ENCODE measurements around the gene FGF19.
"Not testable (repeated sequence)": the region's sequence is repeated elsewhere in the genome, so short reads cannot be mapped to it uniquely, and the experiment has no call there.

Gene FGF19

GRCh38 chr11:69695581-69695980 lies 8.2 kb downstream of the FGF19 start:
- no peak for DNase-seq

- DNase-seq, result no peak
Observed at GRCh38 chr11:69694781-69695180, 9.0 kb downstream of the FGF19 start.

- DNase-seq, result no peak
Observed at GRCh38 chr11:69692422-69692821, 11.4 kb downstream of the FGF19 start.

- no peak for DNase-seq
Observed at GRCh38 chr11:69691463-69691862, 12.4 kb downstream of the FGF19 start.

GRCh38 chr11:69689484-69690319 lies 14.1 kb downstream of the FGF19 start:
- no peak for DNase-seq

- DNase-seq, result not testable (repeated sequence)
Observed at GRCh38 chr11:69687969-69688771, 15.7 kb downstream of the FGF19 start.

GRCh38 chr11:69686856-69687255 lies 17.0 kb downstream of the FGF19 start:
- DNase-seq, result no peak

- DNase-seq, result no peak
Observed at GRCh38 chr11:69686452-69686851, 17.4 kb downstream of the FGF19 start.

- no peak for DNase-seq
Observed at GRCh38 chr11:69685348-69685747, 18.5 kb downstream of the FGF19 start.

GRCh38 chr11:69684651-69685050 lies 19.2 kb downstream of the FGF19 start:
- no peak for DNase-seq

GRCh38 chr11:69683764-69684333 lies 20.0 kb downstream of the FGF19 start:
- DNase-seq, result no peak

- DNase-seq, result no peak
Observed at GRCh38 chr11:69682681-69683326, 21.0 kb downstream of the FGF19 start.

- DNase-seq, result no peak
Observed at GRCh38 chr11:69682221-69682620, 21.6 kb downstream of the FGF19 start.

- no peak for DNase-seq
Observed at GRCh38 chr11:69680688-69681087, 23.1 kb downstream of the FGF19 start.

GRCh38 chr11:69677749-69678148 lies 26.1 kb downstream of the FGF19 start:
- no peak for DNase-seq

- peak; percentile 70 for DNase-seq
Observed at GRCh38 chr11:69674886-69675714, 28.7 kb downstream of the FGF19 start, which contains the start of gene LTO1. Gene LTO1 (minus strand): TSS chr11:69675353. CDS start chr11:69675239, 114 bp downstream.

- DNase-seq, result peak; percentile 20
Observed at GRCh38 chr11:69674267-69674885, 29.4 kb downstream of the FGF19 start.

- no peak for DNase-seq
Observed at GRCh38 chr11:69671734-69672465, 31.9 kb downstream of the FGF19 start.

GRCh38 chr11:69670158-69670845 lies 33.5 kb downstream of the FGF19 start:
- peak; percentile 41 for DNase-seq

GRCh38 chr11:69669486-69669885 lies 34.3 kb downstream of the FGF19 start:
- DNase-seq, result no peak
